H1 (cell line): ENCODE measurements around the gene COQ5. TPM values are rescaled to one million over a fixed set of nuclear protein-coding genes. Genes with fewer than 3 reads are reported as not detected.

Experiments used
- CTCF ChIA-PET: fragments of 300-600 bp; sonication (Branson Sonifier 250); formaldehyde crosslinking; loops from one replicate; lab custom pipeline; 2021; ENCODE audit not compliant: partially characterized antibody; lab: Charles Lee
- POLR2A ChIA-PET: fragments of 300-600 bp; sonication (Branson Sonifier 250); formaldehyde crosslinking; loops from one replicate; lab custom pipeline; 2021; ENCODE audit warnings: inconsistent platforms; ENCODE audit not compliant: partially characterized antibody; lab: Charles Lee
- DNase-seq, 2 experiments: peaks; one replicate each; pipeline versions ENCODE4 v3.0.0 to v3.0.0-alpha.2; 2010 to 2022; ENCODE audit warnings: low spot score in 2 of 2, low read depth in 1 of 2, mixed read lengths in 1 of 2
- FAIRE-seq: peaks from 2 replicates; lab custom pipeline; 2011; peaks lifted over from hg19 to GRCh38; lab: Jason Lieb, UNC
- H2AFZ ChIP-seq: 2 replicates; pipeline ENCODE4 v1.8.1; 2012; ENCODE audit warnings: low read length, inconsistent platforms
- H2AK5ac ChIP-seq: 2 replicates; pipeline ENCODE4 v1.6.1; 2013; ENCODE audit warnings: low read depth, low read length
- H2BK120ac ChIP-seq: replicated peaks from 2 replicates; pipeline ENCODE3; 2013; ENCODE audit warnings: low read depth, low read length, inconsistent platforms
- H2BK12ac ChIP-seq: 2 replicates; pipeline ENCODE4 v1.6.1; 2013; ENCODE audit warnings: low read depth, low read length
- H2BK15ac ChIP-seq: 2 replicates; pipeline ENCODE4 v1.6.1; 2013; ENCODE audit warnings: low read length
- H2BK20ac ChIP-seq: 2 replicates; pipeline ENCODE4 v1.6.1; 2013; ENCODE audit warnings: low read length
- H2BK5ac ChIP-seq: 2 replicates; pipeline ENCODE4 v1.6.1; 2013; ENCODE audit warnings: low read depth, low read length
- H3K14ac ChIP-seq: 2 replicates; pipeline ENCODE4 v1.6.1; 2013; ENCODE audit warnings: inconsistent platforms; ENCODE audit not compliant: insufficient read length
- H3K18ac ChIP-seq: 2 replicates; pipeline ENCODE4 v1.6.1; 2013; ENCODE audit warnings: low read length; ENCODE audit errors: extremely low read depth
- H3K23ac ChIP-seq: 2 replicates; pipeline ENCODE4 v1.6.1; 2013; ENCODE audit warnings: inconsistent platforms; ENCODE audit not compliant: insufficient read length
- H3K23me2 ChIP-seq: 2 replicates; pipeline ENCODE4 v1.6.1; 2013; ENCODE audit warnings: low read depth, low read length
- H3K27ac ChIP-seq: 2 replicates; pipeline ENCODE4 v1.6.1; 2011; ENCODE audit warnings: low read depth, low read length, inconsistent platforms
- H3K27me3 ChIP-seq, 4 experiments: replicated peaks in 1 of 4; 1 replicate in 1 of 4; 2 replicates in 3 of 4; pipeline versions ENCODE4 v1.6.1 to v1.8.1; 2011 to 2013; ENCODE audit warnings: low read length in 3 of 4, mild to moderate bottlenecking in 3 of 4, inconsistent platforms in 2 of 4, mixed read lengths in 2 of 4, moderate library complexity in 1 of 4; ENCODE audit not compliant: control insufficient read depth in 3 of 4, insufficient read depth in 3 of 4; ENCODE audit errors: extremely low read depth in 1 of 4
- H3K36me3 ChIP-seq, 4 experiments: 2 replicates each; pipeline versions ENCODE4 v1.6.1 to v1.8.1; 2011 to 2013; ENCODE audit warnings: mild to moderate bottlenecking in 4 of 4, low read length in 3 of 4, moderate library complexity in 2 of 4, control low read depth in 1 of 4, inconsistent platforms in 1 of 4; ENCODE audit not compliant: insufficient read depth in 4 of 4, control insufficient read depth in 2 of 4
- H3K4ac ChIP-seq: replicated peaks from 2 replicates; pipeline ENCODE3; 2013; ENCODE audit warnings: low read length, low read depth, mixed read lengths, inconsistent platforms; ENCODE audit not compliant: insufficient read length
- H3K4me1 ChIP-seq, 4 experiments: replicated peaks in 1 of 4; 1 replicate in 1 of 4; 2 replicates in 3 of 4; pipeline versions ENCODE4 v1.6.1 to v1.8.1; 2011 to 2013; ENCODE audit warnings: low read length in 3 of 4, inconsistent platforms in 2 of 4, mixed read lengths in 1 of 4; ENCODE audit not compliant: insufficient read depth in 4 of 4, control insufficient read depth in 3 of 4
- H3K4me2 ChIP-seq, 2 experiments: 2 replicates each; pipeline versions ENCODE4 v1.6.1 to v1.8.1; 2011 to 2013; ENCODE audit warnings: low read depth in 2 of 2, low read length in 2 of 2, control low read depth in 1 of 2, inconsistent platforms in 1 of 2, mild to moderate bottlenecking in 1 of 2; ENCODE audit not compliant: insufficient read depth in 1 of 2
- H3K4me3 ChIP-seq, 4 experiments: fragments of 200-600, 300-600 bp in 1 of 4; sonication (generic), shearing (Covaris generic), sonication (Bioruptor Twin) in 1 of 4; 2 replicates each; pipeline versions ENCODE4 v1.5.1 to v1.8.1; 2011 to 2016; ENCODE audit warnings: low read length in 4 of 4, low read depth in 3 of 4, control low read depth in 2 of 4, inconsistent platforms in 2 of 4, mild to moderate bottlenecking in 2 of 4, mixed read lengths in 1 of 4, moderate library complexity in 1 of 4; ENCODE audit not compliant: insufficient read depth in 2 of 4; ENCODE audit errors: extremely low read depth in 1 of 4
- H3K56ac ChIP-seq: replicated peaks from 2 replicates; pipeline ENCODE3; 2013; ENCODE audit warnings: low read depth, mild to moderate bottlenecking, mixed read lengths, low read length, inconsistent platforms; ENCODE audit not compliant: insufficient read length
- H3K79me1 ChIP-seq: 2 replicates; pipeline ENCODE4 v1.6.1; 2013; ENCODE audit warnings: low read depth, low read length, control low read depth
- H3K79me2 ChIP-seq, 2 experiments: 2 replicates each; pipeline versions ENCODE4 v1.6.1 to v1.8.1; 2012 to 2013; ENCODE audit warnings: low read length in 2 of 2, mild to moderate bottlenecking in 2 of 2, inconsistent platforms in 1 of 2; ENCODE audit not compliant: insufficient read depth in 2 of 2, control insufficient read depth in 1 of 2
- H3K9ac ChIP-seq, 4 experiments: replicated peaks in 1 of 4; 1 replicate in 1 of 4; 2 replicates in 3 of 4; pipeline versions ENCODE4 v1.6.1 to v1.8.1; 2011 to 2013; ENCODE audit warnings: low read depth in 3 of 4, low read length in 3 of 4, control low read depth in 2 of 4, mild to moderate bottlenecking in 2 of 4, moderate library complexity in 2 of 4, inconsistent platforms in 1 of 4; ENCODE audit errors: extremely low read depth in 1 of 4
- H3K9me3 ChIP-seq, 2 experiments: 2 replicates each; pipeline versions ENCODE4 v1.6.1 to v1.8.1; 2012 to 2013; ENCODE audit warnings: mild to moderate bottlenecking in 2 of 2, moderate library complexity in 2 of 2, control low read depth in 1 of 2, inconsistent platforms in 1 of 2, low read depth in 1 of 2, low read length in 1 of 2, mixed read lengths in 1 of 2; ENCODE audit not compliant: insufficient read depth in 2 of 2
- H4K20me1 ChIP-seq, 2 experiments: replicated peaks in 1 of 2; 2 replicates each; pipeline versions ENCODE3 to v1.8.1; 2011 to 2013; ENCODE audit warnings: inconsistent platforms in 2 of 2, low read length in 2 of 2, mild to moderate bottlenecking in 1 of 2; ENCODE audit not compliant: insufficient read depth in 2 of 2, control insufficient read depth in 1 of 2
- H4K5ac ChIP-seq: 2 replicates; pipeline ENCODE4 v1.6.1; 2013; ENCODE audit warnings: low read length, low read depth, mixed read lengths, inconsistent platforms; ENCODE audit not compliant: insufficient read length
- H4K8ac ChIP-seq: 2 replicates; pipeline ENCODE4 v1.8.0; 2013; ENCODE audit warnings: mild to moderate bottlenecking, moderate library complexity, low read length, inconsistent platforms; ENCODE audit not compliant: insufficient read depth; ENCODE audit errors: extremely low read depth
- H4K91ac ChIP-seq: replicated peaks from 2 replicates; pipeline ENCODE3; 2013; ENCODE audit warnings: low read length, mixed read lengths, inconsistent platforms; ENCODE audit not compliant: insufficient read length
- WGBS, 2 experiments: shearing (Covaris generic) in 1 of 2; methylation state at CpG; one replicate each; pipeline versions ENCODE4 v1.1.6 to v1.1.7; 2013 to 2015; ENCODE audit warnings: low lambda C conversion rate in 2 of 2, mixed read lengths in 2 of 2, inconsistent platforms in 1 of 2, low coverage in 1 of 2, missing lambda C conversion rate in 1 of 2; ENCODE audit not compliant: insufficient replicate concordance in 2 of 2, insufficient coverage in 1 of 2, insufficient read length in 1 of 2; ENCODE audit errors: extremely low coverage in 1 of 2, missing lambda C conversion rate in 1 of 2; 5-methylcytosine and 5-hydroxymethylcytosine counted together
- polyA plus RNA-seq, 7 experiments: library from polyadenylated mRNA; depleted of rRNA in 3 of 7; stranded (reverse) in 5 of 7; unstranded in 2 of 7; fragments of >200 nt in 5 of 7; fragments of 200-250 nt in 2 of 7; gene quantifications; 1 replicate in 5 of 7; 2 replicates in 1 of 7; 4 replicates in 1 of 7; pipeline versions ENCODE4 v1.2.1 to v1.2.3, GENCODE V29; 2011 to 2013; ENCODE audit warnings: missing spikeins in 2 of 7, mixed read lengths in 2 of 7
- total RNA-seq: library from RNA; stranded (reverse); fragmentation: NEBNext Ultra II Directional; extraction: Animal tissue kit (Norgen Biotek cat#: 25700); gene quantifications from 2 replicates; pipeline ENCODE4 v1.2.1, GENCODE V29; 2021

The COQ5 gene
- total and polyA plus RNA-seq, 2 of the 8 experiments (the other 6 are each of a cell fraction or from before 2014, with no cell fraction given) = 35.1 to 35.8 TPM

GRCh38 chr12:120495731-120496412 is 33.1 kb downstream of the COQ5 start, which contains the start of gene DYNLL1:
Gene DYNLL1, plus strand, starts transcription at chr12:120496113. Its CDS starts 309 bp downstream, at chr12:120496422.
- CTCF ChIA-PET = interaction anchor here (0.6 to 2.1 kb wide), 9 partner anchors 16 to 215 kb away, joined by 3 to 7 read pairs (median 4); no protein-coding TSS in a partner anchor
- Histone ChIP-seq H3K27me3 (no peaks in the 10 kb centered on the region), H2BK120ac (no peak within 1 kb of the TSS), H2AFZ (peak within 1 kb of the TSS; percentile 79), H3K18ac (peak within 1 kb of the TSS; percentile 81; the same call in 1 of the 2 replicates), H3K23ac (peak within 1 kb of the TSS; percentile 17), H3K56ac (peak within 1 kb of the TSS; percentile 67), H3K4me2 (peak within 1 kb of the TSS; percentile 85 to 86), H4K20me1 (peaks cover 12 to 13% of the 10 kb centered on the region in 2 experiments), H3K4me1 (peaks cover 0 to 6% (median 1%) of the 10 kb centered on the region in 4 experiments; a peak in 3 of 7 replicates), H3K79me2 (peaks cover 16 to 20% of the 10 kb centered on the region in 2 experiments), H4K5ac (peak within 1 kb of the TSS; percentile 88), H2AK5ac (no peak within 1 kb of the TSS), H3K79me1 (0 out of 2 replicates have a peak, but pooled peaks cover 3% of the 10 kb centered on the region), H3K9ac (peak within 1 kb of the TSS; percentile 56 to 80 (median 64)), H3K14ac (peak within 1 kb of the TSS; percentile 84), H3K9me3 (no peaks in the 10 kb centered on the region), H3K36me3 (peaks cover 2 to 18% (median 9%) of the 10 kb centered on the region in 4 experiments; a peak in 7 of 8 replicates), H2BK20ac (no peak within 1 kb of the TSS), H4K91ac (no peak within 1 kb of the TSS), H3K4me3 (peak within 1 kb of the TSS; percentile 95 to 96 (median 95)), H3K27ac (peak within 1 kb of the TSS; percentile 43; the same call in 1 of the 2 replicates), H2BK5ac (peak within 1 kb of the TSS; percentile 77; the same call in 1 of the 2 replicates), H3K4ac (no peak within 1 kb of the TSS), H3K23me2 (peaks cover 10% of the 10 kb centered on the region), H2BK12ac (no peak within 1 kb of the TSS), H2BK15ac (no peak within 1 kb of the TSS), H4K8ac (peak within 1 kb of the TSS; percentile 80)
- no peak for FAIRE-seq
- 2% methylated on average over 38 of the region's 53 CpGs; no CpG with 5 or more reads in 1 of the 2 experiments for WGBS, 2 experiments
- DNase-seq = peak; percentile 93 to 100
- POLR2A ChIA-PET = interaction anchor here (0.7 to 10.1 kb wide), 28 partner anchors 10 to 295 kb away, joined by 3 to 119 read pairs (median 6); partner anchors contain the start of genes COQ5, GATC, POP5 and RNF10
